Esophagus muscularis mucosa (tissue), 4 donors: ENCODE data around the gene C2CD4C. TPM values are rescaled to one million over a fixed set of nuclear protein-coding genes. Genes with fewer than 3 reads are reported as not detected.

Source experiments
- DNase-seq: peaks from one replicate; pipeline ENCODE4 v3.0.0-alpha.2; 2017; ENCODE audit errors: extremely low spot score
- H3K27ac ChIP-seq, 4 donors: fragments of 200-600 bp; sonication (generic); replicated peaks in 1 of 4; 1 replicate in 3 of 4; 2 replicates in 1 of 4; pipeline ENCODE4 v1.5.1; 2016 to 2019; ENCODE audit warnings: mild to moderate bottlenecking in 1 of 4
- H3K27me3 ChIP-seq, 4 donors: fragments of 200-600 bp; sonication (generic); one replicate each; pipeline versions ENCODE4 v1.5.1 to v1.6.0; 2016 to 2019
- H3K36me3 ChIP-seq, 4 donors: fragments of 200-600 bp; sonication (generic); one replicate each; pipeline ENCODE4 v1.5.1; 2016 to 2019
- H3K4me1 ChIP-seq, 4 donors: fragments of 200-600 bp; sonication (generic); one replicate each; pipeline ENCODE4 v1.5.1; 2016 to 2019
- H3K4me3 ChIP-seq, 4 donors: fragments of 200-600 bp; sonication (generic); 1 replicate in 2 of 4; 2 replicates in 2 of 4; pipeline ENCODE4 v1.5.1; 2016 to 2019; ENCODE audit warnings: mild to moderate bottlenecking in 4 of 4, moderate library complexity in 1 of 4
- H3K9me3 ChIP-seq, 4 donors: fragments of 200-600 bp; sonication (generic); 1 replicate in 3 of 4; 2 replicates in 1 of 4; pipeline ENCODE4 v1.5.1; 2016 to 2019
- EP300 ChIP-seq: sonication (generic); formaldehyde crosslinking; IDR thresholded peaks from one replicate; pipeline ENCODE4 v1.6.1; 2017; ENCODE audit warnings: antibody characterized with exemption
- POLR2A ChIP-seq: fragments of 450-650 bp; IDR thresholded peaks from one replicate; pipeline ENCODE4 v1.6.1; 2017; ENCODE audit warnings: antibody characterized with exemption, moderate library complexity, mild to moderate bottlenecking, low read depth
- POLR2AphosphoS5 ChIP-seq, 2 donors: sonication (generic); formaldehyde crosslinking; IDR thresholded peaks; one replicate each; pipeline ENCODE4 v1.6.1; 2017; ENCODE audit warnings: antibody characterized with exemption in 2 of 2
- whole genome bisulfite sequencing: methylation state at CpG from one replicate; pipeline ENCODE4 v1.1.5; 2018; 5-methylcytosine and 5-hydroxymethylcytosine counted together
- intact Hi-C: fragments of 100-400 bp; cut with DNase I; formaldehyde crosslinking; loops from one replicate; pipeline ENCODE4 v1.15.1; 2023
- total RNA-seq, 4 donors: library from RNA; depleted of rRNA; stranded (reverse); fragments of >200 nt; gene quantifications; one replicate each; pipeline versions ENCODE4 v1.1.0 to v1.2.1, GENCODE V29; 2016
- TF ChIP-seq, protein P1 (sequence below), 3 experiments: fragments of 200-600 bp in 2 of 3; fragments of 450-650 bp in 1 of 3; sonication (generic) in 2 of 3; IDR thresholded peaks; one replicate each; pipeline ENCODE4 v1.5.1; 2017 to 2019; ENCODE audit warnings: antibody characterized with exemption in 3 of 3, mild to moderate bottlenecking in 2 of 3, moderate library complexity in 1 of 3

Gene C2CD4C
- total RNA-seq, 4 donors from 2014 or later: 0.46 to 3.7 (median 1.7) TPM

DNA sequence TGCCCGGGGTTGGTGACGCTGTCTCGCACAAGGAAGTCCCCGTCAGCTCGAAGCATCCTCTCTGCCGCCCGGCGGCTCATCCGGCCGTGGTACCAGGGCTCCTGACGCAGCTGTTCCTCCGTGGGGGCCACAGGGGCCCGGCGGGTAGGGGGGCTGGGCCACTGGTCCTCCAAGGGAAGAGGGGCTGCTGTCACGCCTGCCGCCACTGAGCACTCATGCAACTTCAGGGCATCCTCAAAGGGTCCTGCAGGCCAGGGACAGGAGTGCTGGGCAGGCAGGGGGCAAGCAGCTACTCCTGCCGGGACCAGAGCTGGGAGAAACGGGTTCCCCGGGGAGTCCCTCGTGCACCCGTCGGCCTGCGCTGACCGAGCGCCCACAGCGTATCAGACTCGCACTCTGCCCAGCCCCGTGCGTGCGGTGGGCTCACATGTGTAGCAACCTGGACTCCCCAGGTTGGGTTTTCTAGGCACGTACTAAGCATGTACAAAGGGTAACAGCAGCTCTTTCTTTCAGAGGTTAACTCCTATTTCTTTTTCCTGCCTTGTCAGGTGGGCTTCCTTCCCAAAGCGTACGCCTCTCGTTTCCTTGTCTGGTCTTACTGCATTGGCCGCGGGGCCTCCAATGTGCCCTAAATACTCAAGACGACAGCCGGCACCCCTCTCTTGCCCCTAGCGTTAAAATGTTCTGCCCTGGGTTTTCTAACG, 13.4 kb upstream of the C2CD4C start:
- WGBS: 90% methylated on average over 38 of the region's 40 CpGs
- H3K36me3 ChIP-seq: peaks cover 8 to 33% (median 26%) of the 10 kb centered on the region in 4 donors
- intact Hi-C loops: no loop called here
- no peak overlapping the region for H3K4me3 ChIP-seq
- no peak for DNase-seq
- no peak overlapping the region for H3K27ac ChIP-seq
- TF ChIP-seq POLR2AphosphoS5 (IDR thresholded peaks at IDR 0.05) (no peak), POLR2A (no peak), EP300 (no peak)
- TF ChIP-seq, protein P1, sequence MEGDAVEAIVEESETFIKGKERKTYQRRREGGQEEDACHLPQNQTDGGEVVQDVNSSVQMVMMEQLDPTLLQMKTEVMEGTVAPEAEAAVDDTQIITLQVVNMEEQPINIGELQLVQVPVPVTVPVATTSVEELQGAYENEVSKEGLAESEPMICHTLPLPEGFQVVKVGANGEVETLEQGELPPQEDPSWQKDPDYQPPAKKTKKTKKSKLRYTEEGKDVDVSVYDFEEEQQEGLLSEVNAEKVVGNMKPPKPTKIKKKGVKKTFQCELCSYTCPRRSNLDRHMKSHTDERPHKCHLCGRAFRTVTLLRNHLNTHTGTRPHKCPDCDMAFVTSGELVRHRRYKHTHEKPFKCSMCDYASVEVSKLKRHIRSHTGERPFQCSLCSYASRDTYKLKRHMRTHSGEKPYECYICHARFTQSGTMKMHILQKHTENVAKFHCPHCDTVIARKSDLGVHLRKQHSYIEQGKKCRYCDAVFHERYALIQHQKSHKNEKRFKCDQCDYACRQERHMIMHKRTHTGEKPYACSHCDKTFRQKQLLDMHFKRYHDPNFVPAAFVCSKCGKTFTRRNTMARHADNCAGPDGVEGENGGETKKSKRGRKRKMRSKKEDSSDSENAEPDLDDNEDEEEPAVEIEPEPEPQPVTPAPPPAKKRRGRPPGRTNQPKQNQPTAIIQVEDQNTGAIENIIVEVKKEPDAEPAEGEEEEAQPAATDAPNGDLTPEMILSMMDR (IDR thresholded peaks at IDR 0.05): no peak
- no peaks in the 10 kb centered on the region for H3K27me3 ChIP-seq
- no peaks in the 10 kb centered on the region for H3K9me3 ChIP-seq
- H3K4me1 ChIP-seq: peaks cover 0 to 9% (median 4%) of the 10 kb centered on the region in 4 donors

GRCh38 chr19:419721-420515, 11.0 kb upstream of the C2CD4C start:
- H3K4me3 ChIP-seq: no peak overlapping the region
- intact Hi-C loops: no loop called here
- 83% methylated on average over 27 of the region's 31 CpGs for WGBS

DNA sequence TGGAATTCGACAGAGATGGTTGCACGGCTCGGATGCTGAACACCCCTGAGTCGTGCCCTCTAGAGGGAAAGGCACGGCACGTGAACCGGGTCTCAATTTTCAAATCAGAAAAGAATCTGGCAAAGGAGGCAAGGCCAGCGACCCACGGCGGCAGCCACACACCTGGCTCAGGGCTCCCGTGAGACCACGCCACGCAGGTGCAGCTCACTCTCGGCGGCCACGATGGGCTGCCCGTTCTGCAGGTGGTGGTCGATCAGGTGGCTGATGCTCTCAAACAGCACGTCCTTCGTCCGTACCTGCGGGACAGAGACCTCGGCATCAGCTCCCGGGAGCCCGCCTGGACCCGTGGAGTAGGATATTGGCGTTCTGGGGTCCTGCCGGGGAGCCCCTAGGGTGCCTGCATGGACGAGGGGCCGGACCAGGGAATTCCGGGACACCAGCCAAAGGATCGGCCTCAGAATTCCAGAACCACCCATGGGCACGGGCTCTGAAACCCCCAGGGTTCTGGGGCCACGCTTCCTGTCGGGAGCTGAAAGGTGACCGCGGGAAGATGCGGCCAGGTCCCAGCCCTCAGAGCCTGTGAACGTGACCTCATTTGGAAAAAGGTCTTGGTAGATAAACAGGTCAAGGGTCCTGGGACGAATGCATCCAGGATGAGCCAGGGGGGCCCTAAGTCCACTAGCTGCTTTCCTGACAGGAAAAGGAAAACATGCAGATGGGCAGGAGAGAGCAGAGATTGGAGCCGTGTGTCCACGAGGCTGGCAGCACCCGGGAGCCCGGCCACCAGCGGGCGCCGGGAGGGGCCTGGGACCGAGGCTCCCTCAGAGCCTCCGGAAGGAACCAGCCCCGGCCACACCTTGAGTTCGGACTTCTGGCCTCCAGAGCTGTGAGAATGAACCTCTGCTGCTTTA, 10.1 kb upstream of the C2CD4C start:
- DNase-seq: no peak
- Histone ChIP-seq H3K4me1 (peaks cover 0 to 9% (median 0%) of the 10 kb centered on the region in 4 donors), H3K4me3 (no peak overlapping the region), H3K9me3 (no peaks in the 10 kb centered on the region), H3K36me3 (peaks cover 8 to 37% (median 20%) of the 10 kb centered on the region in 4 donors), H3K27me3 (no peaks in the 10 kb centered on the region), H3K27ac (no peak overlapping the region)
- 74% methylated on average over 30 of the region's 51 CpGs for WGBS
- intact Hi-C loops: no loop called here
- TF ChIP-seq POLR2A (no peak), POLR2AphosphoS5 (IDR thresholded peaks at IDR 0.05) (no peak)
- TF ChIP-seq, protein P1 (IDR thresholded peaks at IDR 0.05): no peak

More at GRCh38 chr19:419721-420515, 11.0 kb upstream of the C2CD4C start:
- Histone ChIP-seq H3K36me3 (peaks cover 8 to 41% (median 29%) of the 10 kb centered on the region in 4 donors), H3K27me3 (no peaks in the 10 kb centered on the region), H3K4me1 (peaks cover 0 to 9% (median 0%) of the 10 kb centered on the region in 4 donors), H3K9me3 (no peaks in the 10 kb centered on the region), H3K27ac (no peak overlapping the region)
- TF ChIP-seq POLR2AphosphoS5 (IDR thresholded peaks at IDR 0.05) (no peak), EP300 (no peak), POLR2A (no peak)
- TF ChIP-seq, protein P1 (IDR thresholded peaks at IDR 0.05): no peak
- no peak for DNase-seq

- Histone ChIP-seq H3K9me3 (no peaks in the 10 kb centered on the region), H3K4me1 (peaks cover 0 to 12% (median 3%) of the 10 kb centered on the region in 4 donors), H3K27me3 (peaks cover 0 to 14% (median 6%) of the 10 kb centered on the region in 4 donors), H3K36me3 (peaks cover 0 to 33% (median 12%) of the 10 kb centered on the region in 4 donors), H3K27ac (no peak overlapping the region), H3K4me3 (no peak overlapping the region)
- 92% methylated on average over 8 of the region's 14 CpGs for WGBS
- intact Hi-C loops: no loop called here
- TF ChIP-seq POLR2AphosphoS5 (IDR thresholded peaks at IDR 0.05) (no peak), POLR2A (no peak), EP300 (no peak)
- TF ChIP-seq, protein P1 (IDR thresholded peaks at IDR 0.05): no peak
- DNase-seq: no peak
These were observed 7.5 kb upstream of the C2CD4C start for GRCh38 chr19:416416-416815.
